Renal cortical epithelial cell (primary cell): ENCODE measurements around the gene MAGEB4. TPM values are rescaled to one million over a fixed set of nuclear protein-coding genes. Genes with fewer than 3 reads are reported as not detected.
A peak's percentile ranks its signal among the peaks of the same experiment; 100 is the strongest.

Experiments
- DNase-seq: peaks from one replicate; pipeline ENCODE4 v3.0.0-alpha.2; 2011; ENCODE audit warnings: low read depth
- total RNA-seq: library from RNA; depleted of rRNA; stranded (reverse); fragments of >200 nt; gene quantifications from 2 replicates; pipeline ENCODE4 v1.2.3, GENCODE V29; 2014

Gene MAGEB4
- total RNA-seq, 1 donor from 2014 or later, result not detected

GRCh38 chrX:30283456-30284200 lies 41.8 kb downstream of the MAGEB4 start:
- DNase-seq, result peak; percentile 97

Other genes with a start within 250 kb of the MAGEB4 start
- not detected in 2 replicates for gene MAGEB2, start 26.4 kb upstream of the MAGEB4 start, total RNA-seq
- not detected in 2 replicates for gene MAGEB3, start 11.3 kb upstream of the MAGEB4 start, total RNA-seq
- not detected in 2 replicates for gene MAGEB1, start 5.1 kb downstream of the MAGEB4 start, total RNA-seq
- 0.10 and 0.35 TPM in 2 replicates for gene NR0B1, start 67.4 kb downstream of the MAGEB4 start, total RNA-seq